Measurements from ENCODE around the gene TBL1XR1.

GRCh38 chr3:177145954-177146353, 51.3 kb downstream of the TBL1XR1 start:
- TF ChIP-seq CTCF (IDR thresholded peaks at IDR 0.05) (no peak), TCF7L2 (IDR thresholded peaks at IDR 0.05; ENCODE audit: low read depth, low read length) (no peak), REST (IDR thresholded peaks at IDR 0.05; ENCODE audit: insufficient read depth in 1 of 2, low read depth in 2 of 2, low read length in 1 of 2) (no peak), POLR2AphosphoS5 (IDR thresholded peaks at IDR 0.05; ENCODE audit: low read depth, low read length) (no peak)

Measured in Panc1 (cell line).